Liver (tissue), 3 donors: ENCODE measurements around the gene C19orf47.

ENCODE experiments used
- FOXA1 ChIP-seq: IDR thresholded peaks from 2 replicates; pipeline ENCODE4 v1.6.1; 2016; ENCODE audit warnings: antibody characterized with exemption
- GABPA ChIP-seq, 2 donors: IDR thresholded peaks in 1 of 2; conservative IDR thresholded peaks in 1 of 2; 2 replicates each; pipeline ENCODE4 v1.6.1; 2016; ENCODE audit warnings: antibody characterized with exemption in 2 of 2, mild to moderate bottlenecking in 1 of 2, moderate library complexity in 1 of 2
- RXRA ChIP-seq, 2 donors: IDR thresholded peaks; 2 replicates each; pipeline ENCODE4 v1.6.1; 2017 to 2018; ENCODE audit warnings: antibody characterized with exemption in 2 of 2, mild to moderate bottlenecking in 1 of 2
- YY1 ChIP-seq: IDR thresholded peaks from 2 replicates; pipeline ENCODE4 v1.6.1; 2016; ENCODE audit warnings: antibody characterized with exemption, mild to moderate bottlenecking
- TF ChIP-seq, protein P1 (sequence below): fragments of 150-350 bp; IDR thresholded peaks from 2 replicates; pipeline ENCODE4 v1.5.1; 2017; ENCODE audit warnings: improper control_type of control experiment, low read depth, low read length; ENCODE audit not compliant: missing input control
- TF ChIP-seq, protein P2 (sequence below): IDR thresholded peaks from 2 replicates; pipeline ENCODE4 v1.6.1; 2016; ENCODE audit warnings: antibody characterized with exemption, mild to moderate bottlenecking
- donor health status: healthy.
- donor health status: healthy.

DNA sequence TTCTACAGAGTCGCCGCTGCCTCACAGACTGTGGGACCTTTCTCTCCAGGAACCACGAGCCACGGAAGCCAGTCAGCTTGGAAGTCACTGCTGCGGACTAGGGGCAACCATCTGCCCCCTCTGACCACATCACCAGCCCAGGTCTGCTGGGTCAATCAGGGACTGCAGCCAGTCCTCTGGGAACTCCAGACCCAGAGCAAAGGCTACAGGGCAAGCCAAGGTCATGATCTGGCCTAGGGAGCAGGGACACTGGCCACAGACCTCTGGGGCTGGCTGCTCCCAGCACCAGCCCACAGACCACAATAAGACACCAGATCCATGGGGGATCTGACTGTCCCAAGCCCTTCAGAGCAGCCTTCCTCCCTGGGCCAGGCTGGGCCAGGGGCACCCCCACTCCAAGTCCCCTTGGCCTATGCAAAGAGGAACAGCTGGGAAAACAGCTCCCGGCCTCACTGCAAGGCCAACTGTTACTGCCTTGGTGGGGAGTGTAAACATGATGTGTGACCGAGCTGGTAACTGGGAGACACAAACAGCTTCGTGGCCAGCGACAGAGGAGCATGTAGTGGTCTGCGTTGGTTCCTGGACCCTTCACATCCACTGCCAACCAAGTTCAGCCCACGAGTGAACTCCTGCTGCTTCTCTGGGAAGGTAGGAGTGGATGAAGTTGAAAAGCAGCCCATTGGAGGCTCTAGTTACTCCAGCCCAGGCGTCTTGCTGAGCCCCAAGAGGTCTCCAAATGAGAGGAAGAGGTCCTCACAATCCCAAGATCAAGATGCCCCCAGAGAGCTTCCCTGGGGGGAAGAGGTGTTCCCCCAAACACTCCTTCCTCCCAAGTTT lies 64.6 kb downstream of the C19orf47 start:
- TF ChIP-seq, protein P1, sequence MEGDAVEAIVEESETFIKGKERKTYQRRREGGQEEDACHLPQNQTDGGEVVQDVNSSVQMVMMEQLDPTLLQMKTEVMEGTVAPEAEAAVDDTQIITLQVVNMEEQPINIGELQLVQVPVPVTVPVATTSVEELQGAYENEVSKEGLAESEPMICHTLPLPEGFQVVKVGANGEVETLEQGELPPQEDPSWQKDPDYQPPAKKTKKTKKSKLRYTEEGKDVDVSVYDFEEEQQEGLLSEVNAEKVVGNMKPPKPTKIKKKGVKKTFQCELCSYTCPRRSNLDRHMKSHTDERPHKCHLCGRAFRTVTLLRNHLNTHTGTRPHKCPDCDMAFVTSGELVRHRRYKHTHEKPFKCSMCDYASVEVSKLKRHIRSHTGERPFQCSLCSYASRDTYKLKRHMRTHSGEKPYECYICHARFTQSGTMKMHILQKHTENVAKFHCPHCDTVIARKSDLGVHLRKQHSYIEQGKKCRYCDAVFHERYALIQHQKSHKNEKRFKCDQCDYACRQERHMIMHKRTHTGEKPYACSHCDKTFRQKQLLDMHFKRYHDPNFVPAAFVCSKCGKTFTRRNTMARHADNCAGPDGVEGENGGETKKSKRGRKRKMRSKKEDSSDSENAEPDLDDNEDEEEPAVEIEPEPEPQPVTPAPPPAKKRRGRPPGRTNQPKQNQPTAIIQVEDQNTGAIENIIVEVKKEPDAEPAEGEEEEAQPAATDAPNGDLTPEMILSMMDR, result no peak
- TF ChIP-seq, protein P2, sequence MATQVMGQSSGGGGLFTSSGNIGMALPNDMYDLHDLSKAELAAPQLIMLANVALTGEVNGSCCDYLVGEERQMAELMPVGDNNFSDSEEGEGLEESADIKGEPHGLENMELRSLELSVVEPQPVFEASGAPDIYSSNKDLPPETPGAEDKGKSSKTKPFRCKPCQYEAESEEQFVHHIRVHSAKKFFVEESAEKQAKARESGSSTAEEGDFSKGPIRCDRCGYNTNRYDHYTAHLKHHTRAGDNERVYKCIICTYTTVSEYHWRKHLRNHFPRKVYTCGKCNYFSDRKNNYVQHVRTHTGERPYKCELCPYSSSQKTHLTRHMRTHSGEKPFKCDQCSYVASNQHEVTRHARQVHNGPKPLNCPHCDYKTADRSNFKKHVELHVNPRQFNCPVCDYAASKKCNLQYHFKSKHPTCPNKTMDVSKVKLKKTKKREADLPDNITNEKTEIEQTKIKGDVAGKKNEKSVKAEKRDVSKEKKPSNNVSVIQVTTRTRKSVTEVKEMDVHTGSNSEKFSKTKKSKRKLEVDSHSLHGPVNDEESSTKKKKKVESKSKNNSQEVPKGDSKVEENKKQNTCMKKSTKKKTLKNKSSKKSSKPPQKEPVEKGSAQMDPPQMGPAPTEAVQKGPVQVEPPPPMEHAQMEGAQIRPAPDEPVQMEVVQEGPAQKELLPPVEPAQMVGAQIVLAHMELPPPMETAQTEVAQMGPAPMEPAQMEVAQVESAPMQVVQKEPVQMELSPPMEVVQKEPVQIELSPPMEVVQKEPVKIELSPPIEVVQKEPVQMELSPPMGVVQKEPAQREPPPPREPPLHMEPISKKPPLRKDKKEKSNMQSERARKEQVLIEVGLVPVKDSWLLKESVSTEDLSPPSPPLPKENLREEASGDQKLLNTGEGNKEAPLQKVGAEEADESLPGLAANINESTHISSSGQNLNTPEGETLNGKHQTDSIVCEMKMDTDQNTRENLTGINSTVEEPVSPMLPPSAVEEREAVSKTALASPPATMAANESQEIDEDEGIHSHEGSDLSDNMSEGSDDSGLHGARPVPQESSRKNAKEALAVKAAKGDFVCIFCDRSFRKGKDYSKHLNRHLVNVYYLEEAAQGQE, result peak; percentile 85
- peak; percentile 58 for TF ChIP-seq FOXA1
- TF ChIP-seq GABPA (IDR thresholded peaks at IDR 0.05 in 1 of 2, conservative IDR thresholded peaks at IDR 0.05 in 1 of 2), result peak in 1 of 2 donors; percentile 76
- TF ChIP-seq YY1, result peak; percentile 82
- peak; percentile 100 for TF ChIP-seq RXRA (IDR thresholded peaks at IDR 0.05)
